Common myeloid progenitor, CD34-positive (primary cell): ENCODE measurements around the gene SDHB.
A peak's percentile ranks its signal among the peaks of the same experiment; 100 is the strongest.

Experiments used
- CTCF ChIA-PET: fragments of 350-600 bp; sonication (Branson Sonifier 250); formaldehyde crosslinking; loops from one replicate; lab custom pipeline; 2021; ENCODE audit warnings: antibody characterized with exemption; lab: Charles Lee
- POLR2A ChIA-PET: fragments of 350-600 bp; sonication (Branson Sonifier 250); formaldehyde crosslinking; loops from one replicate; lab custom pipeline; 2021; ENCODE audit warnings: antibody characterized with exemption; lab: Charles Lee
- DNase-seq, 3 donors: peaks; one replicate each; pipeline versions ENCODE4 v3.0.0 to v3.0.0-alpha.2; 2013
- H3K27ac ChIP-seq, 2 experiments: 1 replicate in 1 of 2; 2 replicates in 1 of 2; pipeline ENCODE4 v1.7.0; 2013; ENCODE audit warnings: inconsistent platforms in 2 of 2, low read length in 2 of 2, mild to moderate bottlenecking in 2 of 2, low read depth in 1 of 2, moderate library complexity in 1 of 2; ENCODE audit not compliant: severe bottlenecking in 2 of 2, insufficient read depth in 1 of 2, poor library complexity in 1 of 2
- H3K27me3 ChIP-seq, 5 experiments: replicated peaks in 2 of 5; 1 replicate in 3 of 5; 2 replicates in 2 of 5; pipeline versions ENCODE4 v1.6.1 to v1.7.0; 2013; ENCODE audit warnings: low read length in 4 of 5, mild to moderate bottlenecking in 2 of 5, moderate library complexity in 2 of 5, inconsistent platforms in 1 of 5; ENCODE audit not compliant: insufficient read depth in 5 of 5, control insufficient read depth in 4 of 5
- H3K36me3 ChIP-seq, 4 experiments: 1 replicate in 2 of 4; 2 replicates in 2 of 4; pipeline versions ENCODE4 v1.6.1 to v1.7.0; 2013; ENCODE audit warnings: low read length in 3 of 4, control low read depth in 1 of 4, mild to moderate bottlenecking in 1 of 4; ENCODE audit not compliant: control insufficient read depth in 4 of 4, insufficient read depth in 4 of 4
- H3K4me1 ChIP-seq, 4 experiments: 1 replicate in 3 of 4; 2 replicates in 1 of 4; pipeline versions ENCODE4 v1.6.1 to v1.7.1; 2013; ENCODE audit warnings: low read length in 3 of 4, mild to moderate bottlenecking in 3 of 4, control low read depth in 1 of 4, inconsistent platforms in 1 of 4, moderate library complexity in 1 of 4; ENCODE audit not compliant: control insufficient read depth in 4 of 4, insufficient read depth in 4 of 4; ENCODE audit errors: control extremely low read depth in 1 of 4
- H3K4me3 ChIP-seq, 7 experiments: 1 replicate in 4 of 7; 2 replicates in 3 of 7; pipeline versions ENCODE4 v1.5.1 to v1.7.0; 2013; ENCODE audit warnings: mild to moderate bottlenecking in 7 of 7, low read length in 6 of 7, moderate library complexity in 6 of 7, inconsistent platforms in 2 of 7, low read depth in 2 of 7, control low read depth in 1 of 7; ENCODE audit not compliant: insufficient read depth in 4 of 7, control insufficient read depth in 1 of 7; ENCODE audit errors: extremely low read depth in 1 of 7
- H3K9me3 ChIP-seq, 5 experiments: 1 replicate in 4 of 5; 2 replicates in 1 of 5; pipeline versions ENCODE4 v1.6.1 to v1.7.1; 2013; ENCODE audit warnings: low read length in 4 of 5, mild to moderate bottlenecking in 2 of 5, inconsistent platforms in 1 of 5, low read depth in 1 of 5, moderate library complexity in 1 of 5; ENCODE audit not compliant: control insufficient read depth in 4 of 5, insufficient read depth in 2 of 5; ENCODE audit errors: control extremely low read depth in 1 of 5
- WGBS: methylation state at CpG from one replicate; pipeline ENCODE4 v1.1.5; 2013; ENCODE audit not compliant: insufficient coverage; 5-methylcytosine and 5-hydroxymethylcytosine counted together

SDHB gene

DNA sequence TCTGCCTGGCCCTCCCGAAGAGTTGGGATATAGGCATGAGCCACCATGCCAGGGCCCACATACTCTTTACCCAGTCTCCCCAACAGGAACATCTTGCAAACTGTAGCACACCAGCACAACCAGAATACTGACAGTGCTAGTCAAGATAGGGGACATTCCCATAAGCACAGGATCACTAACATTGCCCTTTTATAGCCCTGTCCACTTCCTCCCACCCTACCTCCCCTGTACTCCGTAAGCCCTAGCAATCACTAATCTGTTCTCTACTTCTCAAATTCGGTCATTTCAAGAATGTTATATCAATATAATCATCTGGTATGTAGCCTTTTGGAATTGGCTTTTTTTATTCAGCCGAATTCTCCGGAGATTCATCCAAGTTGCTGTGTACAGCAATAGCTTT is 5.9 kb downstream of the SDHB start:
- no peak for DNase-seq
- H3K27me3 ChIP-seq, result no peaks in the 10 kb centered on the region
- 100% methylated on average over 2 of the region's 5 CpGs for WGBS
- H3K4me3 ChIP-seq, result no peak overlapping the region
- ChIA-PET CTCF (interaction anchor here (0.9 to 11.0 kb wide), 5 partner anchors 11 to 98 kb away, joined by 3 to 167 read pairs (median 3); no protein-coding TSS in a partner anchor), POLR2A (interaction anchor here (0.7 kb wide), 1 partner anchor 1877 kb away, joined by 3 read pairs; no protein-coding TSS in a partner anchor)
- H3K9me3 ChIP-seq, result no peaks in the 10 kb centered on the region
- H3K4me1 ChIP-seq, result peaks cover 2 to 12% (median 7%) of the 10 kb centered on the region in 4 experiments
- peaks cover 0 to 41% (median 28%) of the 10 kb centered on the region in 4 experiments for H3K36me3 ChIP-seq
- no peak overlapping the region for H3K27ac ChIP-seq

DNA sequence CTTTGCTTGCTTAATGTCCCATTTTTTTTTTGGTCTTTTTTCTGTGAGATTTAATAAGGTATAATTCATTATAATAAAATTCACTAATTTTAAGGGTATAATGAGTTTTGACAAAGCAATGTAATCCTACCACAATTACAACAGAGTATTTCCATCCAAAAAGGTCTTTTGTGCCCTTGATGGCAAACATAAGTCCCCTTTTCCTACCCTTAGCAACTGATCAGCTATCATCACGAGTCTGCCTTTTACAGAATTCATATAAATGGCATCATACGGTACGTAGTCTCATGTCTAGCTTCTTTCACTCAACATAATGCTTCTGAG is 7.5 kb downstream of the SDHB start:
- no peaks in the 10 kb centered on the region for H3K27me3 ChIP-seq
- ChIA-PET CTCF (interaction anchor here (0.6 to 11.0 kb wide), 17 partner anchors 13 to 428 kb away, joined by 3 to 167 read pairs (median 3); no protein-coding TSS in a partner anchor), POLR2A (interaction anchor here (0.6 kb wide), 1 partner anchor 354 kb away, joined by 3 read pairs; no protein-coding TSS in a partner anchor)
- H3K4me3 ChIP-seq, result no peak overlapping the region
- peaks cover 0 to 52% (median 38%) of the 10 kb centered on the region in 4 experiments for H3K36me3 ChIP-seq
- peaks cover 0 to 4% (median 0%) of the 10 kb centered on the region in 4 experiments for H3K4me1 ChIP-seq
- H3K27ac ChIP-seq, result no peak overlapping the region
- H3K9me3 ChIP-seq, result no peaks in the 10 kb centered on the region
- WGBS, result no CpG with 5 or more reads among the region's 3 CpGs
- no peak for DNase-seq

DNA sequence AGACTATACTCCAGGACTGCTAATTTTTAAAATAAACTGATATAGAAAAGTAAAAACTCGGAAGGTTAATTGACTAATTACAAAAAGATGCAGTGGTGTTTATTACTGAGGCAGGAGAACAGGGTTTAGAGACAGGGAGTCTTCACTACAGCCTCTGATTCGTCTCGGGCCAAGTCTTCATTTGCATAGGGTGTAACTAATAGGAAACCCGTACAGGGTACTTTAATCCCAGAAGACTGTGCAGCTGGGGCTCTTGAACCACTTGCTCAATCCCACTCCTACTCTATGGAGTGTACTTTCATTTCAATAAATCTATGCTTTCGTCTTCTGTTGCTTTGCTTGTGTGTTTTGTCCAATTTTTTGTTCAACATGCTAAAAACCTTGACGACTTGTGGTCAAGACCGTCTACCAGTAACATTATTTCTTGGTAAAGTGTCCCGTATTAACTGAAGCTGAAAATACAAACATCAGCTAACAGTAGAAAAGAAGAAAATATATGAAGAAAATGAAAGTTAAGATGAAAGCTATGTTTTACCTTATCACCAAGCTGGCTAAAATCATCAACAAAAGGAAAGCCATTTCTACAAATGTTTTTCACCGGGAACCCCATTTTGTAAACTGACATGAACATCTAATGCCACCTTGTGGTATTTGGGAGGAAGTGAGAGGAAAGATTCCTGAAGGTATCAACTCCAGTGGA is 8.0 kb downstream of the SDHB start:
- H3K27me3 ChIP-seq, result no peaks in the 10 kb centered on the region
- ChIA-PET POLR2A (interaction anchor here (0.6 kb wide), 1 partner anchor 354 kb away, joined by 3 read pairs; no protein-coding TSS in a partner anchor), CTCF (interaction anchor here (0.6 to 11.0 kb wide), 17 partner anchors 13 to 428 kb away, joined by 3 to 167 read pairs (median 3); partner anchors contain the start of gene ATP13A2)
- peaks cover 0 to 47% (median 39%) of the 10 kb centered on the region in 4 experiments for H3K36me3 ChIP-seq
- 47% methylated on average over 3 of the region's 9 CpGs for WGBS
- H3K4me1 ChIP-seq, result peaks cover 0 to 4% (median 0%) of the 10 kb centered on the region in 4 experiments
- DNase-seq, result peak; percentile 59 to 75 (median 70)
- peak overlapping the region in 2 of 7 experiments; percentile 28 to 52 for H3K4me3 ChIP-seq
- no peak overlapping the region for H3K27ac ChIP-seq
- H3K9me3 ChIP-seq, result no peaks in the 10 kb centered on the region

DNA sequence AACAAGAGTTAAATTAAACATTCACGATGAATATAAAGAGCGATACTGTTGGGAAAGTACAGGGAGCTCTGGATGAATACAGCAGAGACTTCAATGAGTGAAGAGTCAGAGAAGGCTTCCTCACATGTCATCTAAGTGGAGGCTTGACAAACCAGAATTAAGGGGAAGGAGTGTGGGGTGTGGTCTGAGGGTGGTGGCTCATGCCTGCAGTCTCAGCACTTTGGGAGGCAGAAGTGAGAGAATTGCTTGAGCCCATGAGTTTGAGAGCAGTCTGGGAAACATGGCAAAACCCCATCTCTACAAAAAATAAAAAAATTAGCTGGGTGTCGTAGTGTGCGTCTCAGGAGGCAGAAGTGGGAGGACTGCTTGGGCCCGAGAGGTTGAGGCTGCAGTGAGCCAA is 8.7 kb downstream of the SDHB start:
- ChIA-PET POLR2A (interaction anchor here (0.8 kb wide), 1 partner anchor 26 kb away, joined by 3 read pairs; no protein-coding TSS in a partner anchor), CTCF (interaction anchor here (1.1 to 11.0 kb wide), 11 partner anchors 12 to 95 kb away, joined by 3 to 167 read pairs (median 4); partner anchors contain the start of gene ATP13A2)
- Histone ChIP-seq H3K4me1 (peaks cover 0 to 4% (median 0%) of the 10 kb centered on the region in 4 experiments), H3K27ac (no peak overlapping the region), H3K27me3 (no peaks in the 10 kb centered on the region), H3K9me3 (no peaks in the 10 kb centered on the region), H3K36me3 (peaks cover 0 to 51% (median 39%) of the 10 kb centered on the region in 4 experiments), H3K4me3 (no peak overlapping the region)
- 85% methylated on average over 2 of the region's 5 CpGs for WGBS
- DNase-seq, result no peak

DNA sequence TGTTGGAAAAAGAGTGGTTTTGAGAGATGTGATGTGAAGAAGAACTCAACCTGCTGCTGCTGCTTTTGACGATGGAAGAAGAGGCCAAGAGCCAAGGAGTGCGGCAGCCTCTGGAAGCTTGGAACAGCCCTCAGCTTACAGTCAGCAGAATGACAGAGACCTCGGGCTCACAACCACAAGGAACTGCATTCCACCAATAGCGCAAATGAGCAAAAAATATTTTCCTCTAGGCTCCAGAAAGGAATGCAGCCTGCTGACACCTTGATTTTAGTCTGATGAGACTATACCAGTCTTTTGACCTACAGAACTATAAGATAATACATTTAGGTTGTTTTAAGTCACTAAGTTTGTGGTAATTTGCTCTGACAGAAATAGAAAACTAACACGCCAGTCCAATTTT is 10.2 kb downstream of the SDHB start:
- Histone ChIP-seq H3K4me3 (no peak overlapping the region), H3K9me3 (no peaks in the 10 kb centered on the region), H3K27me3 (no peaks in the 10 kb centered on the region), H3K36me3 (peaks cover 0 to 53% (median 40%) of the 10 kb centered on the region in 4 experiments), H3K4me1 (peaks cover 0 to 4% (median 0%) of the 10 kb centered on the region in 4 experiments), H3K27ac (no peak overlapping the region)
- ChIA-PET POLR2A (no interaction called here), CTCF (interaction anchor here (7.3 to 11.0 kb wide), 2 partner anchors 82 to 94 kb away, joined by 101 to 167 read pairs; no protein-coding TSS in a partner anchor)
- WGBS, result 85% methylated on average over 3 of the region's 5 CpGs
- DNase-seq, result no peak

DNA sequence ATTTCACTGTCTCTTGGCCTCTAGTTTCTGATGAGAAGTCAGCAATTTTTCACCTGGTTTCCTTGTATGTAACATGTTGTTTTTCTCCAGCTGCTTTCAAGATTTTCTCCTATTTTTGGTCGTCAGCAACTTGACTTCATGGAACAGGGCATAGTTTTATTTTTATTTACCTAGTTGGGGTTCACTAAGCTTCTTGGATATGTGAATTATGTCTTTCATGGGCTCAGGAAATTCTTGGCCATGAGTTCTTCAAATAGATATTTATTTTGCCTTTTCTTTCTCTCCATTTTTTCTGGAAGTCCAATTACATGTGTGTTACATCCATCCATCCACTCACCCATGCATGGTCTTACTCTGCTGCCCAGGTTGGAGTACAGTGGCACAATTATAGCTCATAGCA is 13.7 kb downstream of the SDHB start:
- Histone ChIP-seq H3K4me3 (no peak overlapping the region), H3K36me3 (peaks cover 0 to 57% (median 38%) of the 10 kb centered on the region in 4 experiments), H3K4me1 (no peaks in the 10 kb centered on the region), H3K27ac (peak overlapping the region in 1 of 2 experiments; percentile 3), H3K27me3 (no peaks in the 10 kb centered on the region), H3K9me3 (no peaks in the 10 kb centered on the region)
- POLR2A ChIA-PET, result interaction anchor here (0.7 kb wide), 1 partner anchor 93 kb away, joined by 3 read pairs; no protein-coding TSS in a partner anchor
- CTCF ChIA-PET, result interaction anchor here (1.2 to 11.0 kb wide), 3 partner anchors 37 to 88 kb away, joined by 3 to 167 read pairs (median 3); no protein-coding TSS in a partner anchor
- no peak for DNase-seq
- 100% methylated on average over 1 of the region's 1 CpG for WGBS
